HuH-7 (cell line): Measurements from ENCODE around the gene RBM28.
A peak's percentile ranks its signal among the peaks of the same experiment; 100 is the strongest.

Source experiments
- DNase-seq: peaks from one replicate; pipeline ENCODE4 v3.0.0; 2011; ENCODE audit warnings: low spot score

RBM28 gene

GRCh38 chr7:128370491-128370890 lies 26.8 kb upstream of the RBM28 start:
- no peak for DNase-seq

GRCh38 chr7:128366986-128367385 lies 23.3 kb upstream of the RBM28 start:
- DNase-seq: no peak

- DNase-seq: peak; percentile 9
Measured at GRCh38 chr7:128366300-128366699, 22.6 kb upstream of the RBM28 start.

- DNase-seq: no peak
Measured at GRCh38 chr7:128365432-128365831, 21.7 kb upstream of the RBM28 start.

GRCh38 chr7:128364166-128364870 lies 20.6 kb upstream of the RBM28 start:
- DNase-seq: no peak

GRCh38 chr7:128363261-128363721 lies 19.6 kb upstream of the RBM28 start:
- DNase-seq: no peak

- no peak for DNase-seq
Measured at GRCh38 chr7:128362670-128363069, 19.0 kb upstream of the RBM28 start.

- DNase-seq: peak; percentile 77
Measured at GRCh38 chr7:128361411-128362379, 18.0 kb upstream of the RBM28 start, which contains the start of gene PRRT4. TSS of gene PRRT4 (minus strand) at chr7:128361690.

- DNase-seq: no peak
Measured at GRCh38 chr7:128360359-128360678, 16.6 kb upstream of the RBM28 start.

GRCh38 chr7:128359939-128360338 lies 16.2 kb upstream of the RBM28 start:
- DNase-seq: no peak

- DNase-seq: no peak
Measured at GRCh38 chr7:128359336-128359735, 15.6 kb upstream of the RBM28 start.

- no peak for DNase-seq
Measured at GRCh38 chr7:128358233-128358632, 14.5 kb upstream of the RBM28 start.

- no peak for DNase-seq
Measured at GRCh38 chr7:128357217-128357613, 13.5 kb upstream of the RBM28 start.

GRCh38 chr7:128356546-128357216 lies 13.0 kb upstream of the RBM28 start:
- DNase-seq: no peak

GRCh38 chr7:128353610-128354009 lies 9.9 kb upstream of the RBM28 start:
- DNase-seq: no peak

GRCh38 chr7:128353189-128353588 lies 9.5 kb upstream of the RBM28 start:
- DNase-seq: no peak

- DNase-seq: no peak
Measured at GRCh38 chr7:128352636-128353035, 8.9 kb upstream of the RBM28 start.

- DNase-seq: no peak
Measured at GRCh38 chr7:128352153-128352537, 8.4 kb upstream of the RBM28 start.

- no peak for DNase-seq
Measured at GRCh38 chr7:128351296-128352152, 7.8 kb upstream of the RBM28 start.

- DNase-seq: no peak
Measured at GRCh38 chr7:128350708-128351295, 7.1 kb upstream of the RBM28 start.

- DNase-seq: no peak
Measured at GRCh38 chr7:128349466-128349825, 5.7 kb upstream of the RBM28 start.
